K562 (cell line): Measurements from ENCODE around the gene SLC26A6. TPM values are rescaled to one million over a fixed set of nuclear protein-coding genes. Genes with fewer than 3 reads are reported as not detected.
A peak's percentile ranks its signal among the peaks of the same experiment; 100 is the strongest.

Source experiments
- CHAMP1 ChIP-seq: fragments of 450-650 bp; IDR thresholded peaks from 2 replicates; pipeline ENCODE4 v1.6.1; 2016; ENCODE audit warnings: mild to moderate bottlenecking
- ESRRA ChIP-seq: fragments of 450-650 bp; IDR thresholded peaks from 2 replicates; pipeline ENCODE4 v1.6.1; 2014; ENCODE audit warnings: low read depth, mild to moderate bottlenecking, moderate library complexity, borderline replicate concordance
- GABPA ChIP-seq: fragments of 200-800 bp; sonication (Bioruptor generic); conservative IDR thresholded peaks from 2 replicates; pipeline ENCODE4 v1.6.1; 2016; ENCODE audit warnings: low read depth, missing genetic modification characterization, missing compliant biosample characterization
- HNRNPLL ChIP-seq: fragments of 200-400 bp; formaldehyde crosslinking; IDR thresholded peaks from 2 replicates; pipeline ENCODE4 v1.6.1; 2017; ENCODE audit warnings: low read length, low read depth, mild to moderate bottlenecking; ENCODE audit not compliant: poor library complexity, severe bottlenecking
- HOMEZ ChIP-seq: fragments of 250-450 bp; sonication (Bioruptor Pico); IDR thresholded peaks from 2 replicates; pipeline ENCODE4 v1.4.0; 2020; ENCODE audit warnings: mild to moderate bottlenecking, moderate library complexity
- LCOR ChIP-seq: sonication (generic); formaldehyde crosslinking; IDR thresholded peaks from 2 replicates; pipeline ENCODE4 v1.8.0; 2022; ENCODE audit warnings: mild to moderate bottlenecking, missing genetic modification reagents
- MTA2 ChIP-seq: fragments of 450-650 bp; IDR thresholded peaks from 2 replicates; pipeline ENCODE4 v1.6.1; 2016; ENCODE audit warnings: low read depth
- MXD1 ChIP-seq: fragments of 250-450 bp; sonication (Bioruptor Pico); IDR thresholded peaks from 2 replicates; pipeline ENCODE4 v1.8.0; 2021; ENCODE audit warnings: borderline replicate concordance, mild to moderate bottlenecking, moderate library complexity; ENCODE audit not compliant: poor library complexity, severe bottlenecking
- POLR3A ChIP-seq: IDR thresholded peaks from 2 replicates; pipeline ENCODE4 v1.6.1; 2011; ENCODE audit warnings: borderline replicate concordance, mild to moderate bottlenecking, moderate library complexity; ENCODE audit not compliant: insufficient read length, insufficient read depth; ENCODE audit errors: extremely low read depth
- RBM14 ChIP-seq: fragments of 200-400 bp; formaldehyde crosslinking; IDR thresholded peaks from 2 replicates; pipeline ENCODE4 v1.6.1; 2018; ENCODE audit warnings: low read depth, mild to moderate bottlenecking, low read length, moderate library complexity, borderline replicate concordance; ENCODE audit not compliant: insufficient read depth
- SNRNP70 ChIP-seq: fragments of 200-400 bp; formaldehyde crosslinking; optimal IDR thresholded peaks from 2 replicates; pipeline ENCODE3; 2017; ENCODE audit warnings: low read depth, low read length
- SRF ChIP-seq, 2 experiments: fragments of 250-450, 450-650 bp in 1 of 2; sonication (Bioruptor Pico) in 1 of 2; sonication (generic) in 1 of 2; formaldehyde crosslinking; IDR thresholded peaks; 2 replicates each; pipeline versions ENCODE4 v1.5.0 to v1.5.1; 2020 to 2022; ENCODE audit warnings: mild to moderate bottlenecking in 1 of 2, missing genetic modification reagents in 1 of 2
- SUPT5H ChIP-seq: fragments of 450-650 bp; IDR thresholded peaks from 2 replicates; pipeline ENCODE4 v1.6.1; 2016
- TBL1XR1 ChIP-seq, 2 experiments: IDR thresholded peaks; 2 replicates each; pipeline ENCODE4 v1.6.1; 2012; ENCODE audit warnings: improper control_type of control experiment in 2 of 2, low read length in 2 of 2, mild to moderate bottlenecking in 1 of 2
- ZFX ChIP-seq: sonication (generic); formaldehyde crosslinking; IDR thresholded peaks from 2 replicates; pipeline ENCODE4 v1.8.0; 2022; ENCODE audit warnings: mild to moderate bottlenecking, missing genetic modification reagents, moderate library complexity
- ZNF175 ChIP-seq: fragments of 200-800 bp; sonication (Bioruptor generic); IDR thresholded peaks from 2 replicates; pipeline ENCODE4 v1.6.1; 2016; ENCODE audit warnings: low read depth, mild to moderate bottlenecking, missing genetic modification characterization, missing compliant biosample characterization
- ZNF217 ChIP-seq: sonication (generic); formaldehyde crosslinking; IDR thresholded peaks from 2 replicates; pipeline ENCODE4 v1.8.0; 2022; ENCODE audit warnings: mild to moderate bottlenecking, missing genetic modification reagents
- ZNF224 ChIP-seq: sonication (generic); formaldehyde crosslinking; IDR thresholded peaks from 2 replicates; pipeline ENCODE4 v1.8.0; 2022; ENCODE audit warnings: mild to moderate bottlenecking, missing genetic modification reagents
- ZNF253 ChIP-seq: fragments of 250-450 bp; sonication (Bioruptor Pico); conservative IDR thresholded peaks from 2 replicates; pipeline ENCODE4 v1.6.1; 2021; ENCODE audit warnings: mild to moderate bottlenecking
- ZNF316 ChIP-seq: fragments of 450-650 bp; IDR thresholded peaks from 2 replicates; pipeline ENCODE4 v1.6.1; 2016
- ZNF695 ChIP-seq: fragments of 450-650 bp; formaldehyde crosslinking; IDR thresholded peaks from 2 replicates; pipeline ENCODE4 v1.4.0; 2020; ENCODE audit warnings: mild to moderate bottlenecking, moderate library complexity
- polyA plus RNA-seq, 8 experiments: library from polyadenylated mRNA; depleted of rRNA in 4 of 8; stranded (reverse) in 5 of 8; unstranded in 3 of 8; fragments of >200 nt; fragmentation: Nextera tagmentation in 2 of 8; fragmentation: Illumina TruSeq in 1 of 8; extraction: Ambion mirVana in 2 of 8; extraction: Trizol in 1 of 8; gene quantifications; 2 replicates each; pipeline versions ENCODE4 v1.2.1 to v1.2.3, GENCODE V29; 2011 to 2014; ENCODE audit warnings: inconsistent platforms in 1 of 8, missing spikeins in 1 of 8
- total RNA-seq, 7 experiments: library from RNA; depleted of rRNA in 6 of 7; stranded (reverse); fragments of >200 nt in 6 of 7; fragmentation: Illumina TruSeq in 2 of 7; extraction: Trizol in 2 of 7; gene quantifications; 2 replicates each; pipeline versions ENCODE4 v1.2.1 to v1.2.3, GENCODE V29; 2011 to 2021; ENCODE audit warnings: low replicate concordance in 1 of 7
- TF ChIP-seq, protein P1 (sequence below), 2 experiments: fragments of 450-650 bp; conservative IDR thresholded peaks; 2 replicates each; pipeline ENCODE4 v1.6.1; 2017; ENCODE audit warnings: mild to moderate bottlenecking in 2 of 2, moderate library complexity in 2 of 2

Gene SLC26A6
- total and polyA plus RNA-seq, 9 of the 15 experiments (the other 6 are each of a cell fraction or from before 2014, with no cell fraction given), result 2.1 to 27.2 (median 14.8) TPM

GRCh38 chr3:48661501-48662144 lies 26.4 kb upstream of the SLC26A6 start (continued):
- TF ChIP-seq MXD1 (CRISPR knock-in tag) (peak; percentile 53), ZNF253 (CRISPR knock-in tag) (no peak), SUPT5H (no peak), HNRNPLL (peak; percentile 32), HOMEZ (CRISPR knock-in tag) (no peak), ZNF316 (no peak), SNRNP70 (no peak), CHAMP1 (peak; percentile 86), POLR3A (no peak), ZNF224 (CRISPR knock-in tag) (peak; percentile 98), ZNF695 (CRISPR knock-in tag) (no peak), ZNF217 (CRISPR knock-in tag) (peak; percentile 90), LCOR (peak; percentile 98), ZNF175 (CRISPR knock-in tag) (peak; percentile 74), ESRRA (no peak), SRF (CRISPR knock-in tag; IDR thresholded peaks at IDR 0.05) (peak in 1 of 2 experiments; percentile 97; a peak in 2 of 4 replicates), ZFX (CRISPR knock-in tag) (peak; percentile 63), RBM14 (no peak), MTA2 (no peak), GABPA (no peak; the same call in 1 of the 2 replicates), TBL1XR1 (IDR thresholded peaks at IDR 0.05; ENCODE audit: low read length in 2 of 2) (no peak)
- TF ChIP-seq, protein P1, sequence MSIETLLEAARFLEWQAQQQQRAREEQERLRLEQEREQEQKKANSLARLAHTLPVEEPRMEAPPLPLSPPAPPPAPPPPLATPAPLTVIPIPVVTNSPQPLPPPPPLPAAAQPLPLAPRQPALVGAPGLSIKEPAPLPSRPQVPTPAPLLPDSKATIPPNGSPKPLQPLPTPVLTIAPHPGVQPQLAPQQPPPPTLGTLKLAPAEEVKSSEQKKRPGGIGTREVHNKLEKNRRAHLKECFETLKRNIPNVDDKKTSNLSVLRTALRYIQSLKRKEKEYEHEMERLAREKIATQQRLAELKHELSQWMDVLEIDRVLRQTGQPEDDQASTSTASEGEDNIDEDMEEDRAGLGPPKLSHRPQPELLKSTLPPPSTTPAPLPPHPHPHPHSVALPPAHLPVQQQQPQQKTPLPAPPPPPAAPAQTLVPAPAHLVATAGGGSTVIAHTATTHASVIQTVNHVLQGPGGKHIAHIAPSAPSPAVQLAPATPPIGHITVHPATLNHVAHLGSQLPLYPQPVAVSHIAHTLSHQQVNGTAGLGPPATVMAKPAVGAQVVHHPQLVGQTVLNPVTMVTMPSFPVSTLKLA (conservative IDR thresholded peaks at IDR 0.05), result peak; percentile 89 to 96
